Sigmoid colon (tissue), 3 donors: ENCODE data around the gene RNF180.

Source experiments
- POLR2A ChIP-seq, 2 donors: fragments of 450-650 bp; IDR thresholded peaks; one replicate each; pipeline ENCODE4 v1.6.1; 2016; ENCODE audit warnings: antibody characterized with exemption in 2 of 2, mild to moderate bottlenecking in 2 of 2, moderate library complexity in 2 of 2
- TF ChIP-seq, protein P1 (sequence below), 4 experiments: fragments of 450-650 bp in 3 of 4; fragments of 200-600 bp in 1 of 4; IDR thresholded peaks; one replicate each; pipeline ENCODE4 v1.5.1; 2016 to 2019; ENCODE audit warnings: antibody characterized with exemption in 4 of 4, mild to moderate bottlenecking in 3 of 4, moderate library complexity in 2 of 4

GRCh38 chr5:64209353-64209752, 43.7 kb downstream of the RNF180 start:
- TF ChIP-seq, protein P1, sequence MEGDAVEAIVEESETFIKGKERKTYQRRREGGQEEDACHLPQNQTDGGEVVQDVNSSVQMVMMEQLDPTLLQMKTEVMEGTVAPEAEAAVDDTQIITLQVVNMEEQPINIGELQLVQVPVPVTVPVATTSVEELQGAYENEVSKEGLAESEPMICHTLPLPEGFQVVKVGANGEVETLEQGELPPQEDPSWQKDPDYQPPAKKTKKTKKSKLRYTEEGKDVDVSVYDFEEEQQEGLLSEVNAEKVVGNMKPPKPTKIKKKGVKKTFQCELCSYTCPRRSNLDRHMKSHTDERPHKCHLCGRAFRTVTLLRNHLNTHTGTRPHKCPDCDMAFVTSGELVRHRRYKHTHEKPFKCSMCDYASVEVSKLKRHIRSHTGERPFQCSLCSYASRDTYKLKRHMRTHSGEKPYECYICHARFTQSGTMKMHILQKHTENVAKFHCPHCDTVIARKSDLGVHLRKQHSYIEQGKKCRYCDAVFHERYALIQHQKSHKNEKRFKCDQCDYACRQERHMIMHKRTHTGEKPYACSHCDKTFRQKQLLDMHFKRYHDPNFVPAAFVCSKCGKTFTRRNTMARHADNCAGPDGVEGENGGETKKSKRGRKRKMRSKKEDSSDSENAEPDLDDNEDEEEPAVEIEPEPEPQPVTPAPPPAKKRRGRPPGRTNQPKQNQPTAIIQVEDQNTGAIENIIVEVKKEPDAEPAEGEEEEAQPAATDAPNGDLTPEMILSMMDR (IDR thresholded peaks at IDR 0.05), result no peak
- TF ChIP-seq POLR2A (IDR thresholded peaks at IDR 0.05), result no peak
